BLaER1 (cell line): ENCODE data around the gene RIPOR3.

ENCODE experiments used
- H3K27ac ChIP-seq: shearing (Covaris generic); formaldehyde crosslinking; 2 replicates; pipeline ENCODE4 v1.8.1; 2022
- H3K27me3 ChIP-seq: shearing (Covaris generic); formaldehyde crosslinking; 2 replicates; pipeline ENCODE4 v1.8.1; 2022
- H3K36me3 ChIP-seq: shearing (Covaris generic); formaldehyde crosslinking; 2 replicates; pipeline ENCODE4 v1.8.1; 2022
- H3K4me1 ChIP-seq: shearing (Covaris generic); formaldehyde crosslinking; 2 replicates; pipeline ENCODE4 v1.8.1; 2022
- H3K4me2 ChIP-seq: shearing (Covaris generic); formaldehyde crosslinking; 2 replicates; pipeline ENCODE4 v1.8.1; 2022
- H3K4me3 ChIP-seq: shearing (Covaris generic); formaldehyde crosslinking; 2 replicates; pipeline ENCODE4 v1.8.1; 2022
- H3K9ac ChIP-seq: shearing (Covaris generic); formaldehyde crosslinking; 2 replicates; pipeline ENCODE4 v1.8.1; 2022
- H3K9me3 ChIP-seq: shearing (Covaris generic); formaldehyde crosslinking; 2 replicates; pipeline ENCODE4 v1.8.1; 2022
- H4K20me1 ChIP-seq: shearing (Covaris generic); formaldehyde crosslinking; 2 replicates; pipeline ENCODE4 v1.8.1; 2022
- Cebpa-rat ChIP-seq: shearing (Covaris generic); IDR thresholded peaks from 2 replicates; pipeline ENCODE4 v1.8.1; 2022

The RIPOR3 gene

DNA sequence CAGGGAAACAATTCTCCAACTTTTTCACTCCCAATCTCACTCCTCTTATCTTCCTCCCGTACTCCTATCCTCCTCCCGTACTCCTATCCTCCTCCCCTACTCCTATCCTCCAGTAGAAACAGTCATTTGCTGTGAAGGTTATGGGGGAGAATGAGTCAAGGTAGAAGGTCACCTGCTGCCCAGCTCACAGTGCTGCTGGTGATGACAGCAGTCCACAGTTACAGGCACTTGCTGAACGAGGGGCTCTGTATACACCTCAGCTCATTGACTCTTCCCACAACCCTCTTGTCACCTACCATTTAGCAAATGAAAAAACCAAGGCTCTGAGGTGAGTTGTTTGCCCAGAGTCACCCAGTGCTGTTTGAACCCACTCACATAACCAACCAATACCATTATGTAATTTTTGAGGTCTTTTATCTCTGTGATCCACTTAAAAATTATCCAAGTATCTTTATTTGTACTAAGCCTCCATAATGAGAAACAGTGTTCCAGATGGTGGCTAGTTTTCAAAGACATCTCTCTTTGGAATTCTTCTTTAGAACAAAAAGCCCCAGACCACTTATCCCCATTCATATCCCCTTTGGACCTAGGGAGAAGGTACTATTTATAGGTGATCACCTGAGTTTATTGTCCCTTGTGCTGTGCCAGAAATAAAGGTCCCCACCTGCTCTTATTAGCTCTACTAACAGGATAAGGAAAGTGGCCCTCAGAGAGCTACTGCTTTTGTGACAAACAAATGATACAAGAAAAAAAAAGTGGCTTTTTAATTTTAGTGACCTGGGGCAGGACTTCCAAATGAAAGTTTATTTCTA, 128.0 kb downstream of the RIPOR3 start:
- H4K20me1 ChIP-seq, result peaks cover 50% of the 10 kb centered on the region
- no peaks in the 10 kb centered on the region for H3K4me1 ChIP-seq
- H3K9ac ChIP-seq, result no peak overlapping the region
- H3K4me3 ChIP-seq, result no peak overlapping the region
- H3K9me3 ChIP-seq, result no peaks in the 10 kb centered on the region
- H3K27me3 ChIP-seq, result no peaks in the 10 kb centered on the region
- H3K27ac ChIP-seq, result no peak overlapping the region
- TF ChIP-seq Cebpa-rat, result no peak
- no peak overlapping the region for H3K4me2 ChIP-seq
- peaks cover 82% of the 10 kb centered on the region for H3K36me3 ChIP-seq

DNA sequence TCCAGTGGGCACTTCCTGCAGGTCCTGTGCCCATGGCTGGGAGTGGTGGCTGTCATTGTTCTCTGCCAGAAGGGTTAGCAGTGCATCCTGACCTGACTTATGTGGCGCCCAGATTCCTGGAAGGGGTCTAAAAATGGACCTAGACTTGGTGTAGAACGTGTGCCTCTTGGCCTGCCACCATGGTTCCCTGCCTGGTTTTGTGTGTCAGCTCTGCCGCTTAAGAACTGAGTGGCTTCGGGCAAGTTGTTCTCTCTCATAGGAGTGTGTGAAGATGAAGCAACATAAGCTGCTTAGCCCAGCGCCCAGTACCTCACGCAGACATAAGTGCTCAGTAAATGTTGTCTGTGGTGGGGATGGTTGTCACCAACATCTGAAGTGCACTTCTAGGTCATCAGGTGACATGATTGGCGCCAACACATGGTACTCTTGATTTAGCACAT, 129.1 kb downstream of the RIPOR3 start:
- no peak overlapping the region for H3K4me2 ChIP-seq
- no peak overlapping the region for H3K27ac ChIP-seq
- peaks cover 49% of the 10 kb centered on the region for H4K20me1 ChIP-seq
- H3K36me3 ChIP-seq, result peaks cover 79% of the 10 kb centered on the region
- TF ChIP-seq Cebpa-rat, result no peak
- no peaks in the 10 kb centered on the region for H3K4me1 ChIP-seq
- H3K9me3 ChIP-seq, result no peaks in the 10 kb centered on the region
- no peak overlapping the region for H3K4me3 ChIP-seq
- no peaks in the 10 kb centered on the region for H3K27me3 ChIP-seq
- H3K9ac ChIP-seq, result no peak overlapping the region

DNA sequence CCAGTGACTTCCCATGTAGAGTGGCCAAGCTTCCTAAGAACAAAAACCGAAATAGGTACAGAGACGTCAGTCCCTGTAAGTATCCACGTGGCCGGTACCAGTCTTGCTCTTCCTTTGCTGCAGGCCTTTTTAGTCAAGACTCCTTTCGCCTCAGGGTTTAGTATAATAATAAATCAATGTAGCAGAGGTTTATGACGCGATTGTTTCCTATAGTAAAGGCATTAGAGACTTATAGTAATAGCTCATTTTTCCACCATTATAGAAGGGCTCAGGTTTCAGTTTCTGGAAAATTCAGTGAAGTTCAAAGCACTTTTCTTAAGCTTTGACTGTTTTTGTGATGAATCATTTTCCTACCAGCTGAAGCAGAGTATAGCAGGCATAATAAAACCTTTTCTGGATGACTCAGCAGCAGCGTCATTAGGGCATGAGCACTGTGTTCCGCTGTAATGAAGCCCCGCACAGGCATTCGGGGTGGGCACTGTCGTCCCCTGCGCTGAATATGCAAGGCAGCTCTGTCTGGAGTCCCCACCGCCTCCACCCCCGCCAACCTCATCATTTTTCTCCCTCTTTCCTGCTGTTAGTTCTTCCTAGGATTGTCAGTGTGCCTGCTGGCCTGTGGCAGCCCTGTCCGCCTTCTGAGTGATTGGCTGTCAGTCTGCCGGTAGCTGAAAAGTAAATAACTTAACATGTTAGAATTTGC, 129.8 kb downstream of the RIPOR3 start:
- no peak overlapping the region for H3K4me2 ChIP-seq
- H3K9me3 ChIP-seq, result no peaks in the 10 kb centered on the region
- H3K9ac ChIP-seq, result no peak overlapping the region
- H3K4me1 ChIP-seq, result no peaks in the 10 kb centered on the region
- no peak overlapping the region for H3K4me3 ChIP-seq
- TF ChIP-seq Cebpa-rat, result no peak
- H3K36me3 ChIP-seq, result peaks cover 78% of the 10 kb centered on the region
- no peaks in the 10 kb centered on the region for H3K27me3 ChIP-seq
- peaks cover 46% of the 10 kb centered on the region for H4K20me1 ChIP-seq
- no peak overlapping the region for H3K27ac ChIP-seq

GRCh38 chr20:50560867-50561266, 130.5 kb downstream of the RIPOR3 start:
- H3K9ac ChIP-seq, result no peak overlapping the region
- H3K4me1 ChIP-seq, result peaks cover 4% of the 10 kb centered on the region
- no peaks in the 10 kb centered on the region for H3K27me3 ChIP-seq
- H4K20me1 ChIP-seq, result peaks cover 40% of the 10 kb centered on the region
- no peak overlapping the region for H3K27ac ChIP-seq
- H3K4me3 ChIP-seq, result no peak overlapping the region
- no peak overlapping the region for H3K4me2 ChIP-seq
- H3K36me3 ChIP-seq, result peaks cover 72% of the 10 kb centered on the region
- no peak for TF ChIP-seq Cebpa-rat
- no peaks in the 10 kb centered on the region for H3K9me3 ChIP-seq

DNA sequence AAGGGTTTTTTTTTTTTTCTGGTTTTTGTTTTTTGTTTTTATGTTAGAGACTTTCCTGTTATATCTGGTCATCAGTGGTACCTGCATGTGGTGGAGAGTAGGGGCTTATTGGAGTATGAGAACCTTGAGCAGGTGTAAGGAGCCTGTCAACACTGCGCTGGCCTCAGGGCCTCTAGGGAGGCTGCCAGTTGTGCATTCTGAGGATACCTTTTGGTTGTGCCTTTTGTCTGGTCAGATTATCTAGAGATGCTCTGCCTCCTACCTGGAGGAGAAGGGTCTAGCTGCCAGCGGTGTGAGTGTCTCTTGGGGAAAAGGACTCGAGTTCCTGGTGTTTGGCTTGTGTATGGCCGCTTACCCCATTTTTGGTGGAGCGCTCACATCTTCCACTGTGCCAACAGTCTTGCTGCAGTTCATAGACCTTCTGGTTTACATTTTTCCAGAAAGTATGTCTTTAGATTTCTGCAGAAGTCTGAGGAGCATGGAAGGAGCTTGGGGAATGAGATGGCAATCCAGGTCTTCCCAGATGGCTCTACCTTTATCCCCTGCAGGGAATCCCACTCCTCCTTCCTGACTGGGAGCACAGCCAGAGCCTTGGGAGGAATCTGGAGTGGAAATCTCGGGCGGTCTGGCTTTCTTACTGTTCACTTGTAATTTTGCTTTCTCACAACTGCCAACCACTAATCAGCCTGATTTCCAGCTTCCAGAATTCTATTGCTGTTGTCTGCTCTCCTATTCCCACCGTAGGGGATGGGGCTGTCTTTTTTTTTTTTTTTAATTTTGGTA, 131.3 kb downstream of the RIPOR3 start:
- peaks cover 64% of the 10 kb centered on the region for H3K36me3 ChIP-seq
- TF ChIP-seq Cebpa-rat, result no peak
- H3K27me3 ChIP-seq, result no peaks in the 10 kb centered on the region
- no peak overlapping the region for H3K9ac ChIP-seq
- H3K4me2 ChIP-seq, result no peak overlapping the region
- H3K27ac ChIP-seq, result no peak overlapping the region
- no peak overlapping the region for H3K4me3 ChIP-seq
- H3K4me1 ChIP-seq, result peaks cover 7% of the 10 kb centered on the region
- H3K9me3 ChIP-seq, result no peaks in the 10 kb centered on the region; the same call in 1 of the 2 replicates
- H4K20me1 ChIP-seq, result peaks cover 38% of the 10 kb centered on the region

DNA sequence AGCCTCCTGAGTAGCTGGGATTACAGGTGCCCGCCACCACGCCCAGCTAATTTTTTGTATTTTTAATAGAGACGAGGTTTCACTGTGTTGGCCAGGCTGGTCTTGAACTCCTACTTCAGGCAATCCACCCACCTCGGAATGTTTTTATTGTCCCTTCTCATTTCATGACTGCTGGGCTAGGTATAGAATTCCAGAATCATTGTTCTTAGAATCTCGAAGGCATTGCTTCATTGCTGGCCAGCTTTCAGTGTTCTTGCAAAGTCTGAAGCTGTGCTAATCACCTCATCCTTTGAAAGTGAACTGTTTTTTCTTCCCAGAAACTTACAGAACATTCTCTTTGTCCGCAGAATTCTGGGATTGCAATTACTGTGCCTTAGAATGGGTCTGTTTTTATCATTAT, 132.2 kb downstream of the RIPOR3 start:
- no peak for TF ChIP-seq Cebpa-rat
- Histone ChIP-seq H3K36me3 (peaks cover 57% of the 10 kb centered on the region), H3K9ac (no peak overlapping the region)

GRCh38 chr20:50558483-50558925, 132.8 kb downstream of the RIPOR3 start:
- H3K36me3 ChIP-seq, result peaks cover 56% of the 10 kb centered on the region
- no peak overlapping the region for H3K4me2 ChIP-seq
- TF ChIP-seq Cebpa-rat, result no peak
- peaks cover 6% of the 10 kb centered on the region for H3K9me3 ChIP-seq
- H3K27ac ChIP-seq, result no peak overlapping the region
- no peak overlapping the region for H3K4me3 ChIP-seq
- H4K20me1 ChIP-seq, result peaks cover 38% of the 10 kb centered on the region
- no peaks in the 10 kb centered on the region for H3K27me3 ChIP-seq
- peaks cover 7% of the 10 kb centered on the region for H3K4me1 ChIP-seq
- H3K9ac ChIP-seq, result no peak overlapping the region

More for the DNA sequence above, 132.2 kb downstream of the RIPOR3 start:
- H3K27ac ChIP-seq, result no peak overlapping the region
- no peaks in the 10 kb centered on the region for H3K27me3 ChIP-seq
- H3K4me3 ChIP-seq, result no peak overlapping the region
- H3K4me1 ChIP-seq, result peaks cover 7% of the 10 kb centered on the region
- peaks cover 38% of the 10 kb centered on the region for H4K20me1 ChIP-seq
- H3K4me2 ChIP-seq, result no peak overlapping the region
- H3K9me3 ChIP-seq, result peaks cover 1% of the 10 kb centered on the region

GRCh38 chr20:50557549-50558134, 133.7 kb downstream of the RIPOR3 start:
- Histone ChIP-seq H4K20me1 (peaks cover 42% of the 10 kb centered on the region), H3K4me2 (no peak overlapping the region), H3K9ac (no peak overlapping the region), H3K27ac (no peak overlapping the region), H3K9me3 (peaks cover 6% of the 10 kb centered on the region), H3K4me1 (peaks cover 7% of the 10 kb centered on the region), H3K4me3 (no peak overlapping the region), H3K36me3 (peaks cover 49% of the 10 kb centered on the region), H3K27me3 (no peaks in the 10 kb centered on the region)
- TF ChIP-seq Cebpa-rat, result no peak

GRCh38 chr20:50555662-50556061, 135.7 kb downstream of the RIPOR3 start:
- no peak overlapping the region for H3K4me2 ChIP-seq
- H3K36me3 ChIP-seq, result peaks cover 44% of the 10 kb centered on the region
- no peaks in the 10 kb centered on the region for H3K27me3 ChIP-seq
- H4K20me1 ChIP-seq, result peaks cover 55% of the 10 kb centered on the region
- no peak overlapping the region for H3K4me3 ChIP-seq
- peaks cover 7% of the 10 kb centered on the region for H3K4me1 ChIP-seq
- H3K9me3 ChIP-seq, result peaks cover 6% of the 10 kb centered on the region
- H3K9ac ChIP-seq, result no peak overlapping the region
- TF ChIP-seq Cebpa-rat, result no peak
- no peak overlapping the region for H3K27ac ChIP-seq
